ENCODE measurements around the gene LRRC46. TPM values are rescaled to one million over a fixed set of nuclear protein-coding genes. Genes with fewer than 3 reads are reported as not detected.

Gene LRRC46
- polyA plus RNA-seq, 3 donors, result 0.12 to 0.65 (median 0.22) TPM

DNA sequence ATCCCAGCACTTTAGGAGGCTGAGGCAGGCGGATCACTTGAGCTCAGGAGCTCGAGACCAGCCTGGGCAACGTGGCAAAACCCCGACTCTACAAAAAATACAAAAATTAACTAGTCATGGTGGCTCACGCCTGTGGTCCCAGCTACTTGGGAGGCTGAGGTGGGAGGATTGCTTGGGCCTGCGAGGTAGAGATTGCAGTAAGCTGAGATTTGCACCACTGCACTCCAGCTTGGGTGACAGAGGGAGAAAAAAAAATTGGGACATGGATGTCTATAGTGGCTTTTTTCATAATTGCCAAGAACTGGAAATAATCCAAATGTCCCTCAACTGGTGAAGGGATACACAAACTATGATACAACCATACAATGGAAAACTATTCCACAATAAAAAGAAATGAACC is 38.5 kb upstream of the LRRC46 start:
- Histone ChIP-seq H3K36me3 (replicated peaks in 1 of 2; ENCODE audit: control insufficient read depth in 1 of 2, insufficient read depth in 2 of 2, low read length in 2 of 2) (no peaks in the 10 kb centered on the region), H3K27me3 (ENCODE audit: control insufficient read depth in 2 of 2, insufficient read depth in 2 of 2, low read length in 2 of 2) (peaks cover 38 to 67% of the 10 kb centered on the region in 2 donors), H3K27ac (ENCODE audit: low read depth in 1 of 2, low read length in 2 of 2) (no peak overlapping the region), H3K9ac (ENCODE audit: insufficient read depth, low read length, poor library complexity, severe bottlenecking) (no peak overlapping the region), H2AFZ (ENCODE audit: insufficient read depth, low read depth, low read length, poor library complexity, severe bottlenecking) (no peak overlapping the region), H3K4me2 (replicated peaks; ENCODE audit: extremely low read depth, low read length, poor library complexity, severe bottlenecking) (no peak overlapping the region), H3K4me3 (replicated peaks in 1 of 3; ENCODE audit: low read depth in 2 of 3, low read length in 3 of 3) (no peak overlapping the region), H4K20me1 (ENCODE audit: insufficient read depth, low read length) (no peaks in the 10 kb centered on the region), H3K79me2 (ENCODE audit: insufficient read depth, low read length) (no peaks in the 10 kb centered on the region), H3K4me1 (ENCODE audit: control insufficient read depth in 1 of 2, insufficient read depth in 2 of 2, low read length in 2 of 2) (peaks cover 7% of the 10 kb centered on the region in 2 donors), H3K9me3 (replicated peaks in 1 of 2; ENCODE audit: control insufficient read depth in 1 of 2, insufficient read depth in 1 of 2, low read length in 2 of 2) (peaks cover 0 to 6% of the 10 kb centered on the region in 2 donors)
- WGBS (ENCODE audit: insufficient coverage), result 90% methylated on average over 2 of the region's 6 CpGs
- DNase-seq, result no peak
- no peaks in the 10 kb centered on the region for H3K36me3 Mint-ChIP-seq
- peaks cover 4% of the 10 kb centered on the region for H3K4me1 Mint-ChIP-seq
- H3K27ac Mint-ChIP-seq, result no peak overlapping the region
- H3K27me3 Mint-ChIP-seq (ENCODE audit: low read depth in 3 of 3), result peaks cover 53 to 72% (median 57%) of the 10 kb centered on the region in 3 donors
- intact Hi-C loops (cut with micrococcal nuclease), result no loop called here
- TF ChIP-seq, protein P1, sequence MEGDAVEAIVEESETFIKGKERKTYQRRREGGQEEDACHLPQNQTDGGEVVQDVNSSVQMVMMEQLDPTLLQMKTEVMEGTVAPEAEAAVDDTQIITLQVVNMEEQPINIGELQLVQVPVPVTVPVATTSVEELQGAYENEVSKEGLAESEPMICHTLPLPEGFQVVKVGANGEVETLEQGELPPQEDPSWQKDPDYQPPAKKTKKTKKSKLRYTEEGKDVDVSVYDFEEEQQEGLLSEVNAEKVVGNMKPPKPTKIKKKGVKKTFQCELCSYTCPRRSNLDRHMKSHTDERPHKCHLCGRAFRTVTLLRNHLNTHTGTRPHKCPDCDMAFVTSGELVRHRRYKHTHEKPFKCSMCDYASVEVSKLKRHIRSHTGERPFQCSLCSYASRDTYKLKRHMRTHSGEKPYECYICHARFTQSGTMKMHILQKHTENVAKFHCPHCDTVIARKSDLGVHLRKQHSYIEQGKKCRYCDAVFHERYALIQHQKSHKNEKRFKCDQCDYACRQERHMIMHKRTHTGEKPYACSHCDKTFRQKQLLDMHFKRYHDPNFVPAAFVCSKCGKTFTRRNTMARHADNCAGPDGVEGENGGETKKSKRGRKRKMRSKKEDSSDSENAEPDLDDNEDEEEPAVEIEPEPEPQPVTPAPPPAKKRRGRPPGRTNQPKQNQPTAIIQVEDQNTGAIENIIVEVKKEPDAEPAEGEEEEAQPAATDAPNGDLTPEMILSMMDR (IDR thresholded peaks at IDR 0.05), result no peak
- peaks cover 0 to 6% (median 2%) of the 10 kb centered on the region in 7 donors for H3K9me3 Mint-ChIP-seq
- H3K4me3 Mint-ChIP-seq, result peak overlapping the region in 1 of 2 donors; percentile 9

DNA sequence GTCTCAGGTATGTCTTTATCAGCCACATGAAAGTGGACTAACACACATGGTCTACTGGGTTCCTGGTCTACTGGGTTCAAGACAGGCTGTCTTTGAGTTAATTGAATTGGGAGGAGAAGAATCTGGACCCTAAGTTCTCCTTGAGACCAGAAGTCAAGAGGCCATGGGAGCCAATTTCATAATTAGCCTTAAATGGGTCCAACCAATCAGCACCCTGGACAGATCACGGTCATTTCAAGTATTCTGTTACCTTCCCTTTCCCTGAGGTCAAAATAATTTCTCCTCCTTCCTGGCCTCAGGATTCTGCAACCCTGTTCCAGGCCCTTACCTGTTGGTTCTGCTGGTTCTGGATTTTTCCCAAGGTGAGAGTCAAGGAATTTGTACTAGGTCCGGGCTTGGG is 33.7 kb upstream of the LRRC46 start:
- intact Hi-C loops (cut with micrococcal nuclease), result no loop called here
- Histone ChIP-seq H3K27ac (ENCODE audit: low read depth in 1 of 2, low read length in 2 of 2) (no peak overlapping the region), H3K27me3 (ENCODE audit: control insufficient read depth in 2 of 2, insufficient read depth in 2 of 2, low read length in 2 of 2) (peaks cover 7 to 21% of the 10 kb centered on the region in 2 donors), H3K4me1 (ENCODE audit: control insufficient read depth in 1 of 2, insufficient read depth in 2 of 2, low read length in 2 of 2) (no peaks in the 10 kb centered on the region), H3K4me2 (replicated peaks; ENCODE audit: extremely low read depth, low read length, poor library complexity, severe bottlenecking) (no peak overlapping the region), H3K9me3 (replicated peaks in 1 of 2; ENCODE audit: control insufficient read depth in 1 of 2, insufficient read depth in 1 of 2, low read length in 2 of 2) (no peaks in the 10 kb centered on the region), H3K4me3 (replicated peaks in 1 of 3; ENCODE audit: low read depth in 2 of 3, low read length in 3 of 3) (no peak overlapping the region), H3K36me3 (replicated peaks in 1 of 2; ENCODE audit: control insufficient read depth in 1 of 2, insufficient read depth in 2 of 2, low read length in 2 of 2) (no peaks in the 10 kb centered on the region), H3K79me2 (ENCODE audit: insufficient read depth, low read length) (no peaks in the 10 kb centered on the region), H2AFZ (ENCODE audit: insufficient read depth, low read depth, low read length, poor library complexity, severe bottlenecking) (no peak overlapping the region), H3K9ac (ENCODE audit: insufficient read depth, low read length, poor library complexity, severe bottlenecking) (no peak overlapping the region), H4K20me1 (ENCODE audit: insufficient read depth, low read length) (no peaks in the 10 kb centered on the region)
- no peaks in the 10 kb centered on the region for H3K4me1 Mint-ChIP-seq
- peaks cover 0 to 2% (median 0%) of the 10 kb centered on the region in 7 donors for H3K9me3 Mint-ChIP-seq
- TF ChIP-seq, protein P1 (IDR thresholded peaks at IDR 0.05), result no peak
- no peak overlapping the region for H3K4me3 Mint-ChIP-seq
- no peak for DNase-seq
- no peaks in the 10 kb centered on the region for H3K36me3 Mint-ChIP-seq
- peaks cover 23 to 34% (median 25%) of the 10 kb centered on the region in 3 donors for H3K27me3 Mint-ChIP-seq (ENCODE audit: low read depth in 3 of 3)
- no peak overlapping the region for H3K27ac Mint-ChIP-seq
- WGBS (ENCODE audit: insufficient coverage), result 57% methylated on average over 1 of the region's 2 CpGs
